Left lung (tissue), 14 donors: ENCODE data around the gene BORA. TPM values are rescaled to one million over a fixed set of nuclear protein-coding genes. Genes with fewer than 3 reads are reported as not detected.

Source experiments
- ATAC-seq: fragments of 200-7000 bp; cut with Tn5 transposase; one replicate; pipeline ENCODE4 v1.9.1; 2020; ENCODE audit warnings: moderate library complexity
- DNase-seq, 4 donors: peaks; one replicate each; pipeline ENCODE4 v3.0.0-alpha.2; 2013 to 2020
- H3K27ac ChIP-seq, 2 donors: fragments of 200-600 bp; sonication (generic) in 1 of 2; one replicate each; pipeline versions ENCODE4 v1.5.0 to v1.8.0; 2020 to 2021
- H3K27me3 ChIP-seq, 2 donors: fragments of 200-600 bp; sonication (generic) in 1 of 2; one replicate each; pipeline versions ENCODE4 v1.5.0 to v1.8.0; 2020 to 2021
- H3K36me3 ChIP-seq, 2 donors: fragments of 200-600 bp; sonication (generic) in 1 of 2; one replicate each; pipeline versions ENCODE4 v1.5.0 to v1.8.0; 2020 to 2021
- H3K4me1 ChIP-seq, 2 donors: fragments of 200-600 bp; one replicate each; pipeline ENCODE4 v1.8.0; 2021
- H3K4me3 ChIP-seq, 2 donors: fragments of 200-600 bp; sonication (generic) in 1 of 2; one replicate each; pipeline versions ENCODE4 v1.5.0 to v1.8.0; 2020 to 2021; ENCODE audit warnings: mild to moderate bottlenecking in 1 of 2
- H3K9me3 ChIP-seq, 2 donors: fragments of 200-600 bp; sonication (generic) in 1 of 2; one replicate each; pipeline versions ENCODE4 v1.5.0 to v1.8.0; 2020 to 2021
- intact Hi-C, 2 donors: fragments of 100-400 bp; cut with DNase I; formaldehyde crosslinking; loops; one replicate each; pipeline versions ENCODE4 v1.11.2 to v1.14.2; 2022
- long read RNA-seq, 12 donors: library from polyadenylated mRNA in 2 of 12; unstranded in 2 of 12; transcript quantifications; one replicate each; pipeline ENCODE4 v2.0.0 and lab custom pipeline, GENCODE V29; 2019 to 2026
- polyA plus RNA-seq, 6 donors: library from polyadenylated mRNA; unstranded; fragments of 120-200 nt; gene quantifications; one replicate each; pipeline ENCODE4 v1.2.1, GENCODE V29; 2013; ENCODE audit not compliant: insufficient read length in 6 of 6
- total RNA-seq, 2 donors: library from RNA; stranded (reverse); fragmentation: NEBNext Ultra II Directional; extraction: Animal tissue kit (Norgen Biotek cat#: 25700); gene quantifications; one replicate each; pipeline ENCODE4 v1.2.1, GENCODE V29; 2021
- TF ChIP-seq, protein P1 (sequence below), 2 donors: fragments of 200-600 bp; sonication (generic) in 1 of 2; IDR thresholded peaks; one replicate each; pipeline versions ENCODE4 v1.5.0 to v1.8.0; 2021; ENCODE audit warnings: antibody characterized with exemption in 2 of 2
- donor health status: DM: no; HTN: yes; CAD: no.
- donor health status: DM: no; HTN: no; CAD: no.

BORA gene
- 1 to 10 TPM; 4.5 to 4.9 TPM for total RNA-seq
- polyA plus RNA-seq, result 10 to 100 TPM in 4 of 6 donors, 1 to 10 TPM in 2; 9.2 to 16.7 (median 10.5) TPM
- long read RNA-seq, donor 1, partial matches to known transcripts, result 0 of 1 reads
- long read RNA-seq, donor 1, other reads (novel, unspliced or antisense), result 0 of 1 reads
- long read RNA-seq, donor 2, partial matches to known transcripts, result 57 of 57 reads
- long read RNA-seq, donor 2, other reads (novel, unspliced or antisense), result 0 of 57 reads
- long read RNA-seq, donor 3, result 0 reads
- long read RNA-seq, donor 4, result 0 reads
- long read RNA-seq, donor 5, partial matches to known transcripts, result 0 of 1 reads
- long read RNA-seq, donor 5, other reads (novel, unspliced or antisense), result 0 of 1 reads
- long read RNA-seq, donor 6, partial matches to known transcripts, result 0 of 3 reads
- long read RNA-seq, donor 6, other reads (novel, unspliced or antisense), result 0 of 3 reads
- long read RNA-seq, donor 7, result 0 reads
- long read RNA-seq, donor 8, partial matches to known transcripts, result 0 of 2 reads
- long read RNA-seq, donor 8, other reads (novel, unspliced or antisense), result 0 of 2 reads
- long read RNA-seq, donor 9, result 0 reads
- long read RNA-seq, donor 10, partial matches to known transcripts, result 0 of 1 reads
- long read RNA-seq, donor 10, other reads (novel, unspliced or antisense), result 0 of 1 reads
- long read RNA-seq, donor 11, partial matches to known transcripts, result 0 of 1 reads
- long read RNA-seq, donor 11, other reads (novel, unspliced or antisense), result 0 of 1 reads
- long read RNA-seq, donor 12, partial matches to known transcripts, result 0 of 2 reads
- long read RNA-seq, donor 12, other reads (novel, unspliced or antisense), result 0 of 2 reads

DNA sequence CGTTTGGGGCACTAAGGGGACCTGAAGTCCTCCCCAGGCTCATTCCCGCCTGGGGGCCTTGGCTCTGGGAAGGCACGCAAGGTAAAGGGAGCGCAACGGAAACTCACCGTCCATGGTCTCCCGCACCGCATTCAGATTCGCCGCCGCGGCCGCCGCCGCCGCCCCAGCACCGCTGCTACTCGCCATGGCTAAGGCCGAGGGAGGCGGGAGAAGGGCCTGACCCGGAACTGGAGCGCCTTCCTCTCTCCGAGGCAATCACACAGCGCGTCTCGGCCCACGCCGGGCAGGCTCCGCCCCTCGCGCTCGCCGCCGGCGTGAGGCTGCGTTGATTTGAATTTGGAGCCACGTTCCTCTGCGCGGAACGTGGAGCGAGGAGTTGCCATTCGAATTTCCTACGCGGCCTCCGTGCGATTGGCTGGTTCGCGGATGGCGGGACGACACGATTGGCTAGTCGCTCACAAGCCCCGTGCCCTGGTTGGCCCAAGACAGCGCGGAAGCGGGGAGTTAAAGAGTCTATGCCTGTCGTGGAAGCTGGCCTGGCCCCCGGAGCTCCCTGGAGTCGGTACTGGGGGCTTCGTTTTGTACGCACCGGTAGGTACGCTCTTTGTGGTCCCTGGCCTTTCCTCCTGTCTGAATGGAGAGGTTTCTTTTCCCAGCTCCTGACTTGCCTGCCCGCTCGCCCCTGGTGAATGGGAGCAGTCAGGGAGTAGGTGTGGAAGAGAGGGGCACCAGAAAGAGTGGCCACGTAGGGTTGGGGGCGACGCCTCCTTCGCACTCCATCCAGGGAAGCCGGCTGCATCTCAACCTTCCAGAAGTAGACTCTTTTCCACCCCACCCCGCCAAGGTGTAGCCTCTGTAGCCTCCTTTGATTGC, at the start of gene BORA, which contains the start of gene MZT1:
Gene BORA, plus strand, starts transcription at position 507 of the 873 bp plus-strand sequence. CDS start 1,018 bp downstream, outside the sequence.
Gene MZT1, minus strand, starts transcription at position 213 of the 873 bp plus-strand sequence. Its CDS starts 27 bp downstream, at position 186.
- intact Hi-C loops, result no loop called here
- no peaks in the 10 kb centered on the region for H3K27me3 ChIP-seq
- H3K27ac ChIP-seq, result peak within 1 kb of the TSS; percentile 51 to 79
- TF ChIP-seq, protein P1, sequence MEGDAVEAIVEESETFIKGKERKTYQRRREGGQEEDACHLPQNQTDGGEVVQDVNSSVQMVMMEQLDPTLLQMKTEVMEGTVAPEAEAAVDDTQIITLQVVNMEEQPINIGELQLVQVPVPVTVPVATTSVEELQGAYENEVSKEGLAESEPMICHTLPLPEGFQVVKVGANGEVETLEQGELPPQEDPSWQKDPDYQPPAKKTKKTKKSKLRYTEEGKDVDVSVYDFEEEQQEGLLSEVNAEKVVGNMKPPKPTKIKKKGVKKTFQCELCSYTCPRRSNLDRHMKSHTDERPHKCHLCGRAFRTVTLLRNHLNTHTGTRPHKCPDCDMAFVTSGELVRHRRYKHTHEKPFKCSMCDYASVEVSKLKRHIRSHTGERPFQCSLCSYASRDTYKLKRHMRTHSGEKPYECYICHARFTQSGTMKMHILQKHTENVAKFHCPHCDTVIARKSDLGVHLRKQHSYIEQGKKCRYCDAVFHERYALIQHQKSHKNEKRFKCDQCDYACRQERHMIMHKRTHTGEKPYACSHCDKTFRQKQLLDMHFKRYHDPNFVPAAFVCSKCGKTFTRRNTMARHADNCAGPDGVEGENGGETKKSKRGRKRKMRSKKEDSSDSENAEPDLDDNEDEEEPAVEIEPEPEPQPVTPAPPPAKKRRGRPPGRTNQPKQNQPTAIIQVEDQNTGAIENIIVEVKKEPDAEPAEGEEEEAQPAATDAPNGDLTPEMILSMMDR (IDR thresholded peaks at IDR 0.05), result no peak
- peak within 1 kb of the TSS; percentile 78 to 96 for H3K4me3 ChIP-seq
- H3K9me3 ChIP-seq, result no peaks in the 10 kb centered on the region
- peaks cover 0 to 6% of the 10 kb centered on the region in 2 donors for H3K36me3 ChIP-seq
- DNase-seq (peak; percentile 92 to 99 (median 96)), ATAC-seq (peak; percentile 99)
- peaks cover 6 to 27% of the 10 kb centered on the region in 2 donors for H3K4me1 ChIP-seq

DNA sequence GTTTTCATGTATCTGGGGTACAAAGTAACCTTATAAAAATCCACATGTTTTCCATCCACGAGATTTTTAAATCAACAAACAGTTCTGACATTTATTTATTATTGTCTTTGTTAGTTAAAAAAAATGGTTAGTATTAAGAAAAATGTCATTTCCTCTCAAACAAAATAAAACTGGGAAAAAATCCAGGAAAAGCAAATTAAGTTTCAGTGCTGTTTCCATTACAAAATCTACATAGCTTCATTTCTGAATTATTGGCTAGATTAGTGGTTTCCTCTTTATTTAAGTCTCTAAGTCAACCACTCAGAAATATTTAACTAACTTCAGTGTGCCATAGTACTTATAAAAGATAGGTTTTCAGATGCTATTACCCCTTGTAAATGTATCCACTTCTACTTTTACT, 49.4 kb upstream of the BORA start:
- H3K9me3 ChIP-seq, result no peaks in the 10 kb centered on the region
- H3K27ac ChIP-seq, result no peak overlapping the region
- H3K36me3 ChIP-seq, result no peaks in the 10 kb centered on the region
- intact Hi-C loops, result no loop called here
- DNase-seq (no peak), ATAC-seq (no peak)
- H3K4me1 ChIP-seq, result no peaks in the 10 kb centered on the region
- no peak overlapping the region for H3K4me3 ChIP-seq
- TF ChIP-seq, protein P1 (IDR thresholded peaks at IDR 0.05), result no peak
- H3K27me3 ChIP-seq, result no peaks in the 10 kb centered on the region

DNA sequence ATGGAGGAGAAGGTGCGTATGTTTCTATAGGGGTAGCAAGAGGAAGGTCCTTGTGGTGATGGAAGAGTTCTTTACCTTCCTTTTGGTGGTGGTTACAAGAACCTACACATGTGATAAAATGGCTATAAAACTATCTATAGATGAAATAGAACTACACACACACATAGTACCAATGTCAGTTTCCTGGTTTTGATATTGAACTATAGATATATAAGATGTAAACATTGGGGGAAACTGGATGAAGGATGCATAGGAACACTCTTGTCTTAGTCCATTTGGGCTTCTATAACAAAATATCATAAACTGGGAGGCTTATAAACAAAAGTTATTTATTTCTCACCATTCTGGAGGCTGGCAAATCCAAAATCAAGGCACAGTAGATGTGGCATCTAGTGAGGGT, 47.4 kb upstream of the BORA start:
- DNase-seq (no peak), ATAC-seq (no peak)
- no peaks in the 10 kb centered on the region for H3K9me3 ChIP-seq
- H3K27me3 ChIP-seq, result no peaks in the 10 kb centered on the region
- no peak overlapping the region for H3K4me3 ChIP-seq
- no peaks in the 10 kb centered on the region for H3K4me1 ChIP-seq
- TF ChIP-seq, protein P1 (IDR thresholded peaks at IDR 0.05), result no peak
- H3K36me3 ChIP-seq, result no peaks in the 10 kb centered on the region
- no peak overlapping the region for H3K27ac ChIP-seq
- intact Hi-C loops, result no loop called here

DNA sequence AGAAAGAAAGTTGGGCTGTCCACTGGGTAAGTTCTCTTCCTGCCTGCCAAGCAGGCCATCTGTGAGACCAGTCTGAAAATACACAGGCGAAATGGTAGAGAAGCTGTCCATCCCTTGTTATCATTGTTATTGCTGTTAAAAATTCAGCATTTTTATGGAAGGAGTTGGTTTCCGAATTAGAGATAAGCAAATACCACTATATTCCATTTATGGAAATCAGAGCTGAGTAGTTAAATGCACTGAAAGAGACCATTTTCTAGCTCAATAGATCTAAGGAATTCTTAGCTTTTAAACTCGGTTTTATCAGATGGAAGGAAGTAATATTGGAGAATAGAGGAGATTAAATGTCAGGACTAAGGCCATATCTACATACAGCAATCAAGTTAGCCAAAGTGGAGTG, 41.0 kb upstream of the BORA start:
- H3K36me3 ChIP-seq, result no peaks in the 10 kb centered on the region
- no peaks in the 10 kb centered on the region for H3K27me3 ChIP-seq
- H3K4me3 ChIP-seq, result no peak overlapping the region
- H3K4me1 ChIP-seq, result no peaks in the 10 kb centered on the region
- no peak for ATAC-seq
- no peak overlapping the region for H3K27ac ChIP-seq
- TF ChIP-seq, protein P1 (IDR thresholded peaks at IDR 0.05), result no peak
- no peak for DNase-seq
- intact Hi-C loops, result no loop called here
- no peaks in the 10 kb centered on the region for H3K9me3 ChIP-seq
